GM23248 (cell line): ENCODE results near the gene ADAMTS10. TPM values are rescaled to one million over a fixed set of nuclear protein-coding genes. Genes with fewer than 3 reads are reported as not detected.

Experiments used
- DNase-seq: peaks from one replicate; pipeline ENCODE4 v3.0.0-alpha.2; 2015
- H2AFZ ChIP-seq: fragments of 200-600 bp; sonication (generic); 2 replicates; pipeline ENCODE4 v1.6.1; 2016; ENCODE audit warnings: antibody characterized with exemption
- H3F3A ChIP-seq: fragments of 200-600 bp; sonication (generic); 2 replicates; pipeline ENCODE4 v1.6.1; 2016; ENCODE audit warnings: mild to moderate bottlenecking, antibody characterized with exemption, mixed run types; ENCODE audit not compliant: insufficient read depth
- H3K27ac ChIP-seq: fragments of 200-600 bp; sonication (generic); 2 replicates; pipeline ENCODE4 v1.5.1; 2016; ENCODE audit warnings: mild to moderate bottlenecking
- H3K27me3 ChIP-seq: fragments of 200-600 bp; sonication (generic); replicated peaks from 2 replicates; pipeline ENCODE4 v1.6.1; 2016; ENCODE audit warnings: mild to moderate bottlenecking; ENCODE audit not compliant: insufficient read depth
- H3K36me3 ChIP-seq: fragments of 200-600 bp; sonication (generic); 2 replicates; pipeline ENCODE4 v1.6.1; 2016; ENCODE audit warnings: low read depth, mild to moderate bottlenecking
- H3K4me1 ChIP-seq: fragments of 200-600 bp; sonication (generic); 2 replicates; pipeline ENCODE4 v1.6.1; 2016; ENCODE audit warnings: mild to moderate bottlenecking; ENCODE audit not compliant: insufficient read depth
- H3K4me2 ChIP-seq: fragments of 200-600 bp; sonication (generic); one replicate; pipeline ENCODE4 v1.6.1; 2016; ENCODE audit warnings: mild to moderate bottlenecking; ENCODE audit not compliant: unreplicated experiment
- H3K4me3 ChIP-seq: fragments of 200-600 bp; sonication (generic); 2 replicates; pipeline ENCODE4 v1.5.1; 2016; ENCODE audit warnings: mild to moderate bottlenecking
- H3K79me2 ChIP-seq: fragments of 200-600 bp; sonication (generic); 2 replicates; pipeline ENCODE4 v1.6.1; 2016; ENCODE audit warnings: mild to moderate bottlenecking; ENCODE audit not compliant: insufficient read depth
- H3K9ac ChIP-seq: fragments of 200-600 bp; sonication (generic); 2 replicates; pipeline ENCODE4 v1.6.1; 2016; ENCODE audit warnings: mild to moderate bottlenecking
- H3K9me2 ChIP-seq: fragments of 200-600 bp; sonication (generic); 2 replicates; pipeline ENCODE4 v1.6.1; 2016; ENCODE audit warnings: mixed run types, mild to moderate bottlenecking, moderate library complexity; ENCODE audit not compliant: insufficient read depth
- H3K9me3 ChIP-seq: fragments of 200-600 bp; sonication (generic); one replicate; pipeline ENCODE4 v1.6.1; 2017; ENCODE audit warnings: low read depth
- H4K20me1 ChIP-seq: fragments of 200-600 bp; sonication (generic); 2 replicates; pipeline ENCODE4 v1.6.0; 2016; ENCODE audit not compliant: insufficient read depth
- EZH2 ChIP-seq: fragments of 200-600 bp; sonication (generic); IDR thresholded peaks from 2 replicates; pipeline ENCODE4 v1.6.1; 2018; ENCODE audit warnings: antibody characterized with exemption, mild to moderate bottlenecking; ENCODE audit not compliant: insufficient read depth, poor library complexity, severe bottlenecking
- EZH2phosphoT487 ChIP-seq: fragments of 200-600 bp; sonication (generic); IDR thresholded peaks from 2 replicates; pipeline ENCODE4 v1.6.1; 2018; ENCODE audit warnings: antibody characterized with exemption, moderate library complexity, mild to moderate bottlenecking, low read depth; ENCODE audit not compliant: insufficient read depth
- WGBS, 2 experiments: methylation state at CpG; one replicate each; pipeline ENCODE4 v1.1.6; 2015 to 2017; ENCODE audit warnings: low lambda C conversion rate in 2 of 2, low coverage in 1 of 2; ENCODE audit errors: missing lambda C conversion rate in 2 of 2; 5-methylcytosine and 5-hydroxymethylcytosine counted together
- in situ Hi-C: fragments of 300-500 bp; cut with MboI; formaldehyde crosslinking; loops from 2 replicates; pipeline ENCODE4 v1.15.0; 2020
- polyA plus RNA-seq: library from polyadenylated mRNA; unstranded; fragments of >200 nt; fragmentation: Nextera tagmentation; extraction: Ambion mirVana; gene quantifications from 2 replicates; pipeline ENCODE4 v1.2.1, GENCODE V29; 2016
- total RNA-seq: library from RNA; depleted of rRNA; stranded (reverse); fragments of >200 nt; shearing (Covaris generic); gene quantifications from 2 replicates; pipeline ENCODE4 v1.2.3, GENCODE V29; 2014

The ADAMTS10 gene
- total and polyA plus RNA-seq, 2 experiments from 2014 or later, result 4.3 to 12.2 TPM

- Histone ChIP-seq H3K4me1 (peaks cover 11% of the 10 kb centered on the region), H3K9me2 (no peaks in the 10 kb centered on the region), H3K9me3 (no peaks in the 10 kb centered on the region), H3K36me3 (no peaks in the 10 kb centered on the region), H2AFZ (no peak overlapping the region), H3K27me3 (no peaks in the 10 kb centered on the region), H3K9ac (no peak overlapping the region), H4K20me1 (no peaks in the 10 kb centered on the region), H3F3A (peaks cover 13% of the 10 kb centered on the region; the same call in 1 of the 2 replicates), H3K4me2 (no peak overlapping the region), H3K4me3 (no peak overlapping the region), H3K27ac (0 out of 2 replicates have a peak overlapping the region, but pooled peaks have one; percentile 9), H3K79me2 (no peaks in the 10 kb centered on the region)
- DNase-seq, result peak; percentile 74
- in situ Hi-C loops, result no loop called here
- TF ChIP-seq EZH2phosphoT487 (no peak), EZH2 (no peak)
- 31 to 32% methylated on average over 12 of the region's 12 CpGs for WGBS, 2 experiments
Measured at GRCh38 chr19:8611877-8612806, 1.6 kb upstream of the ADAMTS10 start.

- Histone ChIP-seq H3K36me3 (no peaks in the 10 kb centered on the region), H3K9me3 (no peaks in the 10 kb centered on the region), H2AFZ (no peak overlapping the region), H3K4me3 (no peak overlapping the region), H3K79me2 (no peaks in the 10 kb centered on the region), H4K20me1 (no peaks in the 10 kb centered on the region), H3K27ac (0 out of 2 replicates have a peak overlapping the region, but pooled peaks have one; percentile 9), H3K4me1 (peaks cover 16% of the 10 kb centered on the region), H3K9ac (no peak overlapping the region), H3K27me3 (no peaks in the 10 kb centered on the region), H3F3A (peaks cover 13% of the 10 kb centered on the region; the same call in 1 of the 2 replicates), H3K9me2 (no peaks in the 10 kb centered on the region), H3K4me2 (no peak overlapping the region)
- peak; percentile 25 for DNase-seq
- in situ Hi-C loops, result no loop called here
- TF ChIP-seq EZH2 (no peak), EZH2phosphoT487 (no peak)
- 9 to 14% methylated on average over 15 to 18 of the region's 18 CpGs for WGBS, 2 experiments
Measured at GRCh38 chr19:8611391-8611876, 919 bp upstream of the ADAMTS10 start.

GRCh38 chr19:8610936-8611300, 403 bp upstream of the ADAMTS10 start:
- Histone ChIP-seq H3K79me2 (no peaks in the 10 kb centered on the region), H3K9me2 (no peaks in the 10 kb centered on the region), H3K27me3 (no peaks in the 10 kb centered on the region), H2AFZ (peak overlapping the region; percentile 98), H3K4me2 (peak overlapping the region; percentile 99), H3K36me3 (no peaks in the 10 kb centered on the region), H3F3A (peaks cover 13% of the 10 kb centered on the region; the same call in 1 of the 2 replicates), H3K9me3 (no peaks in the 10 kb centered on the region), H3K27ac (no peak overlapping the region), H3K9ac (peak overlapping the region; percentile 92), H3K4me1 (peaks cover 16% of the 10 kb centered on the region), H3K4me3 (peak overlapping the region; percentile 76), H4K20me1 (no peaks in the 10 kb centered on the region)
- in situ Hi-C loops, result no loop called here
- 6% methylated on average over 9 of the region's 9 CpGs; no CpG with 5 or more reads in 1 of the 2 experiments for WGBS, 2 experiments
- TF ChIP-seq EZH2phosphoT487 (no peak), EZH2 (no peak)
- DNase-seq, result no peak

- Histone ChIP-seq H2AFZ (peak overlapping the region; percentile 98), H3K4me3 (peak overlapping the region; percentile 76), H3K79me2 (no peaks in the 10 kb centered on the region), H3K9me3 (no peaks in the 10 kb centered on the region), H3K4me1 (peaks cover 16% of the 10 kb centered on the region), H3K27me3 (no peaks in the 10 kb centered on the region), H4K20me1 (no peaks in the 10 kb centered on the region), H3F3A (0 out of 2 replicates have a peak, but pooled peaks cover 5% of the 10 kb centered on the region), H3K9me2 (no peaks in the 10 kb centered on the region), H3K9ac (peak overlapping the region; percentile 92), H3K4me2 (peak overlapping the region; percentile 99), H3K27ac (peak overlapping the region; percentile 70), H3K36me3 (no peaks in the 10 kb centered on the region; the same call in 1 of the 2 replicates)
- WGBS, 2 experiments, result 1 to 2% methylated on average over 25 to 45 of the region's 47 CpGs
- peak; percentile 79 for DNase-seq
- no peak for TF ChIP-seq EZH2
- no peak for TF ChIP-seq EZH2phosphoT487
- in situ Hi-C loops, result no loop called here
Measured at GRCh38 chr19:8609279-8610040, 1.1 kb downstream of the ADAMTS10 start.
